ENCODE results near the gene PAGE2B. TPM values are rescaled to one million over a fixed set of nuclear protein-coding genes. Genes with fewer than 3 reads are reported as not detected.
A peak's percentile ranks its signal among the peaks of the same experiment; 100 is the strongest.
"Not testable (repeated sequence)": the region's sequence is repeated elsewhere in the genome, so short reads cannot be mapped to it uniquely, and the experiment has no call there.

PAGE2B gene
- total RNA-seq, 3 donors from 2014 or later (not counting 1 experiment from before 2014, with no cell fraction given) = 1.0 to 1.2 TPM; not detected in 1

DNA sequence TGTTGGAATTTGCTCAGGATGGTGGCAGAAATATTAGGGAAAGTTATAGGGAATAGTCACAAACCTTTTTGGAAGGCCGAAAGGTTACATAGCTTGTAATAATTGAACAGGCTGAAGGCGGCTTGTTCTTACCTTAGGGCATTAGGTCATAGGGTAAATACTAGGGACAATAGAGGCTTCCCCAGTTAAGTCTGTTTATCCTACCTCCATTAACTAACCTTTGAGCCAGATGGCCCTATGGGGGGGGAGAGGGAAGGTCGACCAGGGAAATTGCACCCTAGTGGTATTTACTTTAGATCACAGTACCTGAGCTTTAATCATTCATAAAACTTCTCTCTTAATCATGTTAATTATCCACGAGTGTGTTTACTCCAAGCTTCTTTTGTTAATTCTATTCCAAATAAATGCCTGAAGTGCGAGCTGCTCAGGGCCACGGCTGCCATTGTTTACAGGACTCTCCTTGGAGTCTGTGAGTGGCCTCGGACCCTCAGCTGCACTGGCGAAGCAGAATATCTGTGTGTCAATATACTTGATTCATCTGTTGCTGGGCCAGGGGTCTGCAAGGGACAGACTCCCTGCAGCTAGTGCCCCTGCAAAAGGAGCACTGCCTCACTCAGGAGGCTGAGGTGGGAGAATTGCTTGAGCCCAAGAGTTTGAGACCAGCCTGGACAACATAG, 36.9 kb downstream of the PAGE2B start:
- Mint-ChIP-seq H3K4me1 (no peaks in the 10 kb centered on the region), H3K27me3 (ENCODE audit: low read depth in 2 of 2) (peaks cover 0 to 29% of the 10 kb centered on the region in 2 donors), H3K36me3 (no peaks in the 10 kb centered on the region), H3K9me3 (no peaks in the 10 kb centered on the region), H3K27ac (no peak overlapping the region), H3K4me3 (no peak overlapping the region)
- Histone ChIP-seq H3K27ac (ENCODE audit: low read length) (no peak overlapping the region), H3K27me3 (ENCODE audit: control insufficient read depth, insufficient read depth, low read length) (no peaks in the 10 kb centered on the region), H3K4me1 (ENCODE audit: control insufficient read depth, insufficient read depth, low read length) (no peaks in the 10 kb centered on the region), H3K36me3 (ENCODE audit: control insufficient read depth, insufficient read depth, low read length) (no peaks in the 10 kb centered on the region), H3K4me3 (ENCODE audit: low read length) (no peak overlapping the region), H3K9me3 (ENCODE audit: control insufficient read depth, insufficient read depth, low read length) (no peaks in the 10 kb centered on the region)
- TF ChIP-seq, protein P1, sequence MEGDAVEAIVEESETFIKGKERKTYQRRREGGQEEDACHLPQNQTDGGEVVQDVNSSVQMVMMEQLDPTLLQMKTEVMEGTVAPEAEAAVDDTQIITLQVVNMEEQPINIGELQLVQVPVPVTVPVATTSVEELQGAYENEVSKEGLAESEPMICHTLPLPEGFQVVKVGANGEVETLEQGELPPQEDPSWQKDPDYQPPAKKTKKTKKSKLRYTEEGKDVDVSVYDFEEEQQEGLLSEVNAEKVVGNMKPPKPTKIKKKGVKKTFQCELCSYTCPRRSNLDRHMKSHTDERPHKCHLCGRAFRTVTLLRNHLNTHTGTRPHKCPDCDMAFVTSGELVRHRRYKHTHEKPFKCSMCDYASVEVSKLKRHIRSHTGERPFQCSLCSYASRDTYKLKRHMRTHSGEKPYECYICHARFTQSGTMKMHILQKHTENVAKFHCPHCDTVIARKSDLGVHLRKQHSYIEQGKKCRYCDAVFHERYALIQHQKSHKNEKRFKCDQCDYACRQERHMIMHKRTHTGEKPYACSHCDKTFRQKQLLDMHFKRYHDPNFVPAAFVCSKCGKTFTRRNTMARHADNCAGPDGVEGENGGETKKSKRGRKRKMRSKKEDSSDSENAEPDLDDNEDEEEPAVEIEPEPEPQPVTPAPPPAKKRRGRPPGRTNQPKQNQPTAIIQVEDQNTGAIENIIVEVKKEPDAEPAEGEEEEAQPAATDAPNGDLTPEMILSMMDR (IDR thresholded peaks at IDR 0.05) = no peak
- ATAC-seq = no peak
- intact Hi-C loops (cut with micrococcal nuclease) = no loop called here
- WGBS (ENCODE audit: insufficient coverage) = 94% methylated on average over 6 of the region's 8 CpGs
- no peak for DNase-seq

DNA sequence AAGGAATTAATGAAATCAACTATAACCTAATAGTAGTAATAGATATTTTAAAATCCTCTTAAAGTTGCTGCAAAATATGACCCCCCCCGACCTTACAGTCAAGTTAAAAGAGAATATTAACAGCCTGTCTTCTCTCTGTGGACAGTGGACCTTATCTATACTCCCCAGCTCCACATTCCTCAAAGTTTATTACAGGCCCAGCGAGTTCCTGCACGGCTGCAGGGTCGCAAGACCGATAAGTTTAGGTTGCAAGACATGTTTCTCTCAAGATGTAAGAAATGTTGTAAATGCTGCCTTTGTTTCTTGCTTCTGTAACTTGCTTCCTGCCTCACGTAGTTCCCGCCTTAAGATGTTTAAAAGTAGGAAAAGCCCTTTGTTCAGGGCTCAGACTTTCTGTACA, 41.8 kb downstream of the PAGE2B start:
- H3K36me3 Mint-ChIP-seq; intact Hi-C loops (cut with micrococcal nuclease): not testable (repeated sequence)
- WGBS (ENCODE audit: insufficient coverage) = 82% methylated on average over 6 of the region's 7 CpGs

GRCh38 chrX:55118574-55118973, 43.7 kb downstream of the PAGE2B start:
- Histone ChIP-seq H3K4me1 (ENCODE audit: control insufficient read depth, insufficient read depth, low read length) (peaks cover 12% of the 10 kb centered on the region), H3K9me3 (ENCODE audit: control insufficient read depth, insufficient read depth, low read length) (no peaks in the 10 kb centered on the region), H3K27ac (ENCODE audit: low read length) (no peak overlapping the region), H3K27me3 (ENCODE audit: control insufficient read depth, insufficient read depth, low read length) (no peaks in the 10 kb centered on the region), H3K4me3 (ENCODE audit: low read length) (no peak overlapping the region), H3K36me3 (ENCODE audit: control insufficient read depth, insufficient read depth, low read length) (no peaks in the 10 kb centered on the region)
- TF ChIP-seq, protein P1 (IDR thresholded peaks at IDR 0.05) = no peak
- no peaks in the 10 kb centered on the region for H3K36me3 Mint-ChIP-seq
- H3K9me3 Mint-ChIP-seq = no peaks in the 10 kb centered on the region
- H3K27me3 Mint-ChIP-seq (ENCODE audit: low read depth in 2 of 2) = peaks cover 0 to 48% of the 10 kb centered on the region in 2 donors
- WGBS (ENCODE audit: insufficient coverage) = 60% methylated on average over 2 of the region's 3 CpGs
- DNase-seq = peak in 1 of 2 donors; percentile 42
- H3K27ac Mint-ChIP-seq = no peak overlapping the region
- peaks cover 15% of the 10 kb centered on the region in 2 donors for H3K4me1 Mint-ChIP-seq
- ATAC-seq = peak in 1 of 3 donors; percentile 45
- intact Hi-C loops (cut with micrococcal nuclease) = no loop called here
- H3K4me3 Mint-ChIP-seq = no peak overlapping the region

More for the DNA sequence above, 41.8 kb downstream of the PAGE2B start:
- H3K4me3 ChIP-seq (ENCODE audit: low read length); H3K27me3 ChIP-seq (ENCODE audit: control insufficient read depth, insufficient read depth, low read length); H3K9me3 Mint-ChIP-seq; ATAC-seq; H3K4me3 Mint-ChIP-seq; H3K9me3 ChIP-seq (ENCODE audit: control insufficient read depth, insufficient read depth, low read length); H3K27ac ChIP-seq (ENCODE audit: low read length); DNase-seq; H3K36me3 ChIP-seq (ENCODE audit: control insufficient read depth, insufficient read depth, low read length); H3K27ac Mint-ChIP-seq: not testable (repeated sequence)
- peaks cover 12% of the 10 kb centered on the region for H3K4me1 ChIP-seq (ENCODE audit: control insufficient read depth, insufficient read depth, low read length)
- Mint-ChIP-seq H3K4me1 (peaks cover 15% of the 10 kb centered on the region in 2 donors), H3K27me3 (ENCODE audit: low read depth in 2 of 2) (peaks cover 0 to 41% of the 10 kb centered on the region in 2 donors)

GRCh38 chrX:55119271-55119670, 44.4 kb downstream of the PAGE2B start:
- Mint-ChIP-seq H3K4me3 (no peak overlapping the region), H3K27me3 (ENCODE audit: low read depth in 2 of 2) (peaks cover 0 to 48% of the 10 kb centered on the region in 2 donors), H3K27ac (peak overlapping the region in 1 of 2 donors; percentile 68), H3K36me3 (no peaks in the 10 kb centered on the region), H3K9me3 (no peaks in the 10 kb centered on the region), H3K4me1 (peaks cover 15% of the 10 kb centered on the region in 2 donors)
- intact Hi-C loops (cut with micrococcal nuclease) = no loop called here
- DNase-seq (no peak), ATAC-seq (no peak)
- Histone ChIP-seq H3K4me3 (ENCODE audit: low read length) (no peak overlapping the region), H3K9me3 (ENCODE audit: control insufficient read depth, insufficient read depth, low read length) (no peaks in the 10 kb centered on the region), H3K36me3 (ENCODE audit: control insufficient read depth, insufficient read depth, low read length) (no peaks in the 10 kb centered on the region), H3K4me1 (ENCODE audit: control insufficient read depth, insufficient read depth, low read length) (peaks cover 12% of the 10 kb centered on the region), H3K27me3 (ENCODE audit: control insufficient read depth, insufficient read depth, low read length) (no peaks in the 10 kb centered on the region), H3K27ac (ENCODE audit: low read length) (no peak overlapping the region)
- TF ChIP-seq, protein P1 (IDR thresholded peaks at IDR 0.05) = no peak

Data from natural killer cell (primary cell).